Left lung (tissue), 10 donors: Measurements from ENCODE around the gene MAML1. TPM values are rescaled to one million over a fixed set of nuclear protein-coding genes. Genes with fewer than 3 reads are reported as not detected.

Experiments used
- ATAC-seq: fragments of 200-7000 bp; cut with Tn5 transposase; one replicate; pipeline ENCODE4 v1.9.1; 2020; ENCODE audit warnings: moderate library complexity
- DNase-seq, 4 donors: peaks; one replicate each; pipeline ENCODE4 v3.0.0-alpha.2; 2013 to 2020
- H3K27ac ChIP-seq, 2 donors: fragments of 200-600 bp; sonication (generic) in 1 of 2; one replicate each; pipeline versions ENCODE4 v1.5.0 to v1.8.0; 2020 to 2021
- H3K27me3 ChIP-seq, 2 donors: fragments of 200-600 bp; sonication (generic) in 1 of 2; one replicate each; pipeline versions ENCODE4 v1.5.0 to v1.8.0; 2020 to 2021
- H3K36me3 ChIP-seq, 2 donors: fragments of 200-600 bp; sonication (generic) in 1 of 2; one replicate each; pipeline versions ENCODE4 v1.5.0 to v1.8.0; 2020 to 2021
- H3K4me1 ChIP-seq, 2 donors: fragments of 200-600 bp; one replicate each; pipeline ENCODE4 v1.8.0; 2021
- H3K4me3 ChIP-seq, 2 donors: fragments of 200-600 bp; sonication (generic) in 1 of 2; one replicate each; pipeline versions ENCODE4 v1.5.0 to v1.8.0; 2020 to 2021; ENCODE audit warnings: mild to moderate bottlenecking in 1 of 2
- H3K9me3 ChIP-seq, 2 donors: fragments of 200-600 bp; sonication (generic) in 1 of 2; one replicate each; pipeline versions ENCODE4 v1.5.0 to v1.8.0; 2020 to 2021
- CTCF ChIP-seq, 2 donors: fragments of 200-600 bp; sonication (generic) in 1 of 2; IDR thresholded peaks; one replicate each; pipeline versions ENCODE4 v1.5.0 to v1.8.0; 2021; ENCODE audit warnings: antibody characterized with exemption in 2 of 2
- intact Hi-C, 2 donors: fragments of 100-400 bp; cut with DNase I; formaldehyde crosslinking; loops; one replicate each; pipeline versions ENCODE4 v1.11.2 to v1.14.2; 2022
- microRNA-seq, 2 donors: library from miRNA; unstranded; fragments of <30 nt; microRNA quantifications; one replicate each; pipeline ENCODE4, GENCODE V29; 2019
- polyA plus RNA-seq, 6 donors: library from polyadenylated mRNA; unstranded; fragments of 120-200 nt; gene quantifications; one replicate each; pipeline ENCODE4 v1.2.1, GENCODE V29; 2013; ENCODE audit not compliant: insufficient read length in 6 of 6
- total RNA-seq, 2 donors: library from RNA; stranded (reverse); fragmentation: NEBNext Ultra II Directional; extraction: Animal tissue kit (Norgen Biotek cat#: 25700); gene quantifications; one replicate each; pipeline ENCODE4 v1.2.1, GENCODE V29; 2021
- donor health status: DM: no; HTN: yes; CAD: no.
- donor health status: DM: no; HTN: no; CAD: no.

MAML1 gene
- total and polyA plus RNA-seq, 8 donors, result 23.8 to 48.1 (median 43.9) TPM

GRCh38 chr5:179823937-179824744, 91.5 kb downstream of the MAML1 start:
- peak overlapping the region in 1 of 2 donors; percentile 5 for H3K27ac ChIP-seq
- H3K4me1 ChIP-seq, result peaks cover 32 to 79% of the 10 kb centered on the region in 2 donors
- ATAC-seq (no peak), DNase-seq (peak in 2 of 4 donors; percentile 32 to 76)
- peaks cover 8 to 73% of the 10 kb centered on the region in 2 donors for H3K36me3 ChIP-seq
- H3K4me3 ChIP-seq, result peak overlapping the region in 1 of 2 donors; percentile 96
- no peaks in the 10 kb centered on the region for H3K27me3 ChIP-seq
- TF ChIP-seq CTCF (IDR thresholded peaks at IDR 0.05), result no peak
- H3K9me3 ChIP-seq, result no peaks in the 10 kb centered on the region
- intact Hi-C loops, result no loop called here

- H3K27ac ChIP-seq, result no peak overlapping the region
- ATAC-seq (no peak), DNase-seq (peak in 1 of 4 donors; percentile 15)
- H3K4me3 ChIP-seq, result peak overlapping the region in 1 of 2 donors; percentile 96
- intact Hi-C loops, result no loop called here
- no peaks in the 10 kb centered on the region for H3K27me3 ChIP-seq
- H3K9me3 ChIP-seq, result no peaks in the 10 kb centered on the region
- no peak for TF ChIP-seq CTCF (IDR thresholded peaks at IDR 0.05)
- peaks cover 27 to 73% of the 10 kb centered on the region in 2 donors for H3K4me1 ChIP-seq
- peaks cover 8 to 78% of the 10 kb centered on the region in 2 donors for H3K36me3 ChIP-seq
Observed at GRCh38 chr5:179824745-179825112, 92.1 kb downstream of the MAML1 start.

GRCh38 chr5:179825655-179826182, 93.1 kb downstream of the MAML1 start:
- Histone ChIP-seq H3K4me3 (peak overlapping the region in 1 of 2 donors; percentile 6), H3K4me1 (peaks cover 20 to 65% of the 10 kb centered on the region in 2 donors), H3K27ac (no peak overlapping the region), H3K9me3 (no peaks in the 10 kb centered on the region), H3K36me3 (peaks cover 8 to 88% of the 10 kb centered on the region in 2 donors), H3K27me3 (no peaks in the 10 kb centered on the region)
- intact Hi-C loops, result no loop called here
- no peak for TF ChIP-seq CTCF (IDR thresholded peaks at IDR 0.05)
- peak in 1 of 4 donors; percentile 50 for DNase-seq
- ATAC-seq, result no peak

Small RNAs within 50 kb of the gene (microRNA-seq; reads per million reads assigned to microRNA genes)
- 2.3 to 12.7 reads per million in 2 donors for gene MIR1229

Other genes starting within 250 kb of the MAML1 start
- 10 to 100 TPM; 47.9 to 60.4 TPM for gene RUFY1, start 182.3 kb upstream of the MAML1 start, total RNA-seq
- gene RUFY1, start 182.3 kb upstream of the MAML1 start, polyA plus RNA-seq, result 10 to 100 TPM; 70.1 to 84.9 (median 79.3) TPM
- gene HNRNPH1, start 109.2 kb upstream of the MAML1 start, total RNA-seq, result 100 to 1,000 TPM; 404 to 490 TPM
- gene HNRNPH1, start 109.2 kb upstream of the MAML1 start, polyA plus RNA-seq, result 1,000 to 10,000 TPM; 1,508 to 2,002 (median 1,795) TPM
- gene CBY3, start 51.8 kb upstream of the MAML1 start, total RNA-seq, result not detected
- under 1 TPM; 0.23 to 0.82 (median 0.63) TPM for gene CBY3, start 51.8 kb upstream of the MAML1 start, polyA plus RNA-seq
- gene CANX, start 33.9 kb upstream of the MAML1 start, total RNA-seq, result 100 to 1,000 TPM; 577 to 872 TPM
- 100 to 1,000 TPM; 344 to 429 (median 404) TPM for gene CANX, start 33.9 kb upstream of the MAML1 start, polyA plus RNA-seq
- gene LTC4S, start 61.2 kb downstream of the MAML1 start, total RNA-seq, result 10 to 100 TPM; 16.4 to 19.6 TPM
- gene LTC4S, start 61.2 kb downstream of the MAML1 start, polyA plus RNA-seq, result 1 to 10 TPM; 3.0 to 6.9 (median 4.4) TPM
- gene MGAT4B, start 74.0 kb downstream of the MAML1 start, total RNA-seq, result 100 to 1,000 TPM; 142 to 191 TPM
- 100 to 1,000 TPM in 5 of 6 donors, 10 to 100 TPM in 1; 90.5 to 113 (median 105) TPM for gene MGAT4B, start 74.0 kb downstream of the MAML1 start, polyA plus RNA-seq
- gene SQSTM1, start 88.1 kb downstream of the MAML1 start, total RNA-seq, result 100 to 1,000 TPM; 505 to 637 TPM
- gene SQSTM1, start 88.1 kb downstream of the MAML1 start, polyA plus RNA-seq, result 100 to 1,000 TPM in 1 of 6 donors, 10 to 100 TPM in 5; 78.2 to 104 (median 90.2) TPM
- 10 to 100 TPM; 16.9 to 18.2 TPM for gene MRNIP, start 126.0 kb downstream of the MAML1 start, total RNA-seq
- gene MRNIP, start 126.0 kb downstream of the MAML1 start, polyA plus RNA-seq, result 10 to 100 TPM; 39.6 to 55.6 (median 47.1) TPM
- 100 to 1,000 TPM; 106 to 124 TPM for gene TBC1D9B, start 175.1 kb downstream of the MAML1 start, total RNA-seq
- 100 to 1,000 TPM in 2 of 6 donors, 10 to 100 TPM in 4; 80.6 to 114 (median 91.3) TPM for gene TBC1D9B, start 175.1 kb downstream of the MAML1 start, polyA plus RNA-seq